Measurements from ENCODE around the gene UBE2QL1.

DNA sequence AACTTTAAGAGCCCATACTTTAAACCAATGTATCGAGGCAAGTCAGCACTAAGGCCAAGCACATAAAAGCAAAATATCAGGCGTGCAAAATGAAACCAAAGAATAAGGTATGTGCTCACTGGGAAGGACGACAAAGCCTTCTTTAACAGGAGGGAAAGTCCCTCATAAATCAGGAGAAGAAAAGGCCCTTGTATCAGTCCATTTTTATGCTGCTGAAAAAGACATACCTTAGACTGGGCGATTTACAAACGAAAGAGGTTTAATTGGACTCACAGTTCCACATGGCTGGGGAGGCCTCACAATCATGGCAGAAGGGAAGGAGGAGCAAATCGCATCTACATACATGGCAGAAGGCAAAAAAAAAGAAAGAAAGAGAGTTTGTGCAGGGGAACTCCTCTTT lies 68.9 kb downstream of the UBE2QL1 start:
- TF ChIP-seq, protein P1, sequence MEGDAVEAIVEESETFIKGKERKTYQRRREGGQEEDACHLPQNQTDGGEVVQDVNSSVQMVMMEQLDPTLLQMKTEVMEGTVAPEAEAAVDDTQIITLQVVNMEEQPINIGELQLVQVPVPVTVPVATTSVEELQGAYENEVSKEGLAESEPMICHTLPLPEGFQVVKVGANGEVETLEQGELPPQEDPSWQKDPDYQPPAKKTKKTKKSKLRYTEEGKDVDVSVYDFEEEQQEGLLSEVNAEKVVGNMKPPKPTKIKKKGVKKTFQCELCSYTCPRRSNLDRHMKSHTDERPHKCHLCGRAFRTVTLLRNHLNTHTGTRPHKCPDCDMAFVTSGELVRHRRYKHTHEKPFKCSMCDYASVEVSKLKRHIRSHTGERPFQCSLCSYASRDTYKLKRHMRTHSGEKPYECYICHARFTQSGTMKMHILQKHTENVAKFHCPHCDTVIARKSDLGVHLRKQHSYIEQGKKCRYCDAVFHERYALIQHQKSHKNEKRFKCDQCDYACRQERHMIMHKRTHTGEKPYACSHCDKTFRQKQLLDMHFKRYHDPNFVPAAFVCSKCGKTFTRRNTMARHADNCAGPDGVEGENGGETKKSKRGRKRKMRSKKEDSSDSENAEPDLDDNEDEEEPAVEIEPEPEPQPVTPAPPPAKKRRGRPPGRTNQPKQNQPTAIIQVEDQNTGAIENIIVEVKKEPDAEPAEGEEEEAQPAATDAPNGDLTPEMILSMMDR (IDR thresholded peaks at IDR 0.05), result no peak
- no peak for TF ChIP-seq EZH2 (IDR thresholded peaks at IDR 0.05; ENCODE audit: borderline replicate concordance, insufficient read depth, low read depth, low read length, poor library complexity, severe bottlenecking)
